Ureter (tissue), 1 donor: ENCODE data around the gene TRIM33. TPM values are rescaled to one million over a fixed set of nuclear protein-coding genes. Genes with fewer than 3 reads are reported as not detected.
"Not testable (repeated sequence)": the region's sequence is repeated elsewhere in the genome, so short reads cannot be mapped to it uniquely, and the experiment has no call there.

ENCODE experiments used
- DNase-seq: peaks from one replicate; pipeline ENCODE4 v3.0.0-alpha.2; 2020; ENCODE audit warnings: low spot score
- total RNA-seq: library from RNA; stranded (reverse); gene quantifications from one replicate; pipeline ENCODE4 v1.2.4, GENCODE V29; 2023
- donor health status: DM: yes; HTN: yes; CAD: no.

Gene TRIM33
- total RNA-seq, 1 donor from 2014 or later, result 78.5 TPM

- DNase-seq, result not testable (repeated sequence)
Observed at GRCh38 chr1:114418948-114419347, 92.1 kb downstream of the TRIM33 start.

GRCh38 chr1:114397601-114398000 is 113.4 kb downstream of the TRIM33 start:
- no peak for DNase-seq

- no peak for DNase-seq
Observed at GRCh38 chr1:114395863-114396262, 115.1 kb downstream of the TRIM33 start.

GRCh38 chr1:114390960-114391359 is 120.0 kb downstream of the TRIM33 start:
- no peak for DNase-seq

- no peak for DNase-seq
Observed at GRCh38 chr1:114390361-114390760, 120.6 kb downstream of the TRIM33 start.

- no peak for DNase-seq
Observed at GRCh38 chr1:114388432-114389003, 122.5 kb downstream of the TRIM33 start.

- DNase-seq, result not testable (repeated sequence)
Observed at GRCh38 chr1:114387585-114387984, 123.4 kb downstream of the TRIM33 start.

GRCh38 chr1:114387010-114387360 is 124.0 kb downstream of the TRIM33 start:
- DNase-seq, result no peak

GRCh38 chr1:114386129-114387009 is 124.6 kb downstream of the TRIM33 start:
- DNase-seq, result no peak

- no peak for DNase-seq
Observed at GRCh38 chr1:114384922-114385321, 126.1 kb downstream of the TRIM33 start.

GRCh38 chr1:114379987-114380386 is 131.0 kb downstream of the TRIM33 start:
- DNase-seq, result no peak

- DNase-seq, result no peak
Observed at GRCh38 chr1:114379358-114379757, 131.6 kb downstream of the TRIM33 start.

GRCh38 chr1:114377356-114377755 is 133.6 kb downstream of the TRIM33 start:
- DNase-seq, result no peak

GRCh38 chr1:114369930-114370329 is 141.1 kb downstream of the TRIM33 start:
- no peak for DNase-seq

GRCh38 chr1:114369266-114369919 is 141.6 kb downstream of the TRIM33 start:
- DNase-seq, result not testable (repeated sequence)

- no peak for DNase-seq
Observed at GRCh38 chr1:114368560-114369255, 142.3 kb downstream of the TRIM33 start.

- DNase-seq, result no peak
Observed at GRCh38 chr1:114367810-114368209, 143.2 kb downstream of the TRIM33 start.

GRCh38 chr1:114363230-114363629 is 147.8 kb downstream of the TRIM33 start:
- DNase-seq, result not testable (repeated sequence)

GRCh38 chr1:114359791-114360190 is 151.2 kb downstream of the TRIM33 start:
- no peak for DNase-seq

GRCh38 chr1:114355240-114355639 is 155.8 kb downstream of the TRIM33 start:
- DNase-seq, result no peak

- peak; percentile 80 for DNase-seq
Observed at GRCh38 chr1:114353262-114353661, 157.7 kb downstream of the TRIM33 start.

- DNase-seq, result no peak
Observed at GRCh38 chr1:114352797-114353196, 158.2 kb downstream of the TRIM33 start.
